WTC11 (cell line): ENCODE measurements around the gene VTI1B.

Source experiments
- ARID4B ChIP-seq: sonication (generic); formaldehyde crosslinking; IDR thresholded peaks from 2 replicates; pipeline ENCODE4 v1.8.0; 2023; ENCODE audit warnings: missing genetic modification reagents, mild to moderate bottlenecking, borderline replicate concordance
- ATF1 ChIP-seq: sonication (generic); formaldehyde crosslinking; IDR thresholded peaks from 2 replicates; pipeline ENCODE4 v1.8.1; 2023; ENCODE audit warnings: mild to moderate bottlenecking, moderate library complexity, missing genetic modification reagents
- ATF6 ChIP-seq: sonication (generic); formaldehyde crosslinking; IDR thresholded peaks from 2 replicates; pipeline ENCODE4 v1.8.1; 2023; ENCODE audit warnings: mild to moderate bottlenecking, missing genetic modification reagents
- CTCF ChIP-seq: fragments of 200-600 bp; IDR thresholded peaks from 2 replicates; pipeline ENCODE4 v1.8.0; 2022; ENCODE audit warnings: antibody characterized with exemption
- E2F1 ChIP-seq: sonication (generic); formaldehyde crosslinking; IDR thresholded peaks from 2 replicates; pipeline ENCODE4 v1.8.0; 2022; ENCODE audit warnings: mild to moderate bottlenecking, missing genetic modification reagents
- E2F4 ChIP-seq: sonication (generic); formaldehyde crosslinking; IDR thresholded peaks from 2 replicates; pipeline ENCODE4 v1.8.1; 2022; ENCODE audit warnings: low read depth, mild to moderate bottlenecking, moderate library complexity, missing genetic modification reagents, borderline replicate concordance
- ELF4 ChIP-seq: sonication (generic); formaldehyde crosslinking; IDR thresholded peaks from 2 replicates; pipeline ENCODE4 v1.8.1; 2022; ENCODE audit warnings: low read depth, mild to moderate bottlenecking, moderate library complexity, missing genetic modification reagents
- IRF2 ChIP-seq: sonication (generic); formaldehyde crosslinking; IDR thresholded peaks from 2 replicates; pipeline ENCODE4 v1.8.0; 2022; ENCODE audit warnings: low read depth, missing genetic modification reagents, borderline replicate concordance
- MAX ChIP-seq: sonication (generic); formaldehyde crosslinking; IDR thresholded peaks from 2 replicates; pipeline ENCODE4 v1.8.0; 2022; ENCODE audit warnings: mild to moderate bottlenecking, missing genetic modification reagents
- NFE2L1 ChIP-seq: sonication (generic); formaldehyde crosslinking; IDR thresholded peaks from 2 replicates; pipeline ENCODE4 v1.8.1; 2023; ENCODE audit warnings: missing genetic modification reagents
- NR2C2 ChIP-seq: sonication (generic); formaldehyde crosslinking; IDR thresholded peaks from 2 replicates; pipeline ENCODE4 v1.8.0; 2022; ENCODE audit warnings: mild to moderate bottlenecking, missing genetic modification reagents
- NR3C1 ChIP-seq: sonication (generic); formaldehyde crosslinking; conservative IDR thresholded peaks from 2 replicates; pipeline ENCODE4 v1.8.1; 2023; ENCODE audit warnings: low read depth, mild to moderate bottlenecking, missing genetic modification reagents
- TEAD1 ChIP-seq: sonication (generic); formaldehyde crosslinking; IDR thresholded peaks from 2 replicates; pipeline ENCODE4 v1.8.0; 2022; ENCODE audit warnings: mild to moderate bottlenecking, missing genetic modification reagents
- ZNF416 ChIP-seq: fragments of 250-450 bp; sonication (Bioruptor Pico); IDR thresholded peaks from 2 replicates; pipeline ENCODE4 v1.9.0; 2021; ENCODE audit warnings: mild to moderate bottlenecking, inconsistent platforms

DNA sequence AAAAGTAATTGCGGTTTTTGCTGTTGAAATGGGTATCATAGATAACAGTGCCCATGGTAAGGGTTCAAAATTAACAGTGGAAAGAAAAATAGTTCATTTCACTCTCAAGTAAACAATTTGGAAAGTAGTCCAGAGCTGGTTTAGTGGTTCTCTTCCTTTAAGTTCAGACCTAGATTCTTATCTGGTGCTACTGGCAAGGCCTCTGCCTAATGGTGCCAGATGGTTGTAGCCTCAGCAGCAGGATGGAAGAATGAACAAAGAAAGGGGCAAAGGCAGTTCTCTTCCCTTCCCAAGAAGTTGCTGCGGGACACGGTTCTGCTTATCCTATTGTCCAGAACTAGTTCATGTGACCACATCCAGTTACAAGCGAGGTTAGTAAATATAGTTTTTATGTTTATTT lies 44.2 kb downstream of the VTI1B start:
- TF ChIP-seq CTCF, result no peak
- TF ChIP-seq NR3C1 (CRISPR knock-in tag), result no peak
- TF ChIP-seq E2F4 (CRISPR knock-in tag), result no peak
- TF ChIP-seq ATF1 (CRISPR knock-in tag), result no peak
- TF ChIP-seq MAX (CRISPR knock-in tag), result no peak
- TF ChIP-seq NR2C2 (CRISPR knock-in tag), result no peak
- no peak for TF ChIP-seq NFE2L1 (CRISPR knock-in tag)
- no peak for TF ChIP-seq IRF2 (CRISPR knock-in tag)
- TF ChIP-seq ELF4, result no peak
- no peak for TF ChIP-seq ARID4B
- no peak for TF ChIP-seq E2F1 (CRISPR knock-in tag)
- no peak for TF ChIP-seq TEAD1
- no peak for TF ChIP-seq ZNF416
- no peak for TF ChIP-seq ATF6
